ENCODE results near the gene PLA2G5.

PLA2G5 gene

GRCh38 chr1:20102875-20103274, 32.9 kb downstream of the PLA2G5 start:
- no peaks in the 10 kb centered on the region for H4K20me1 ChIP-seq (ENCODE audit: control insufficient read depth, insufficient read depth, low read depth, low read length)
- no peaks in the 10 kb centered on the region for H3K79me2 ChIP-seq (ENCODE audit: control insufficient read depth, low read length)
- no peaks in the 10 kb centered on the region for H3K4me1 ChIP-seq (ENCODE audit: control insufficient read depth, low read length)
- no peaks in the 10 kb centered on the region for H3K36me3 ChIP-seq (ENCODE audit: control insufficient read depth, low read length)
- no peak for TF ChIP-seq CTCF (IDR thresholded peaks at IDR 0.05; ENCODE audit: low read depth, low read length, poor library complexity, severe bottlenecking)
- TF ChIP-seq EZH2phosphoT487 (IDR thresholded peaks at IDR 0.05; ENCODE audit: borderline replicate concordance, low read length), result no peak
- H3K9me3 ChIP-seq (ENCODE audit: control insufficient read depth, insufficient read depth, low read length), result no peaks in the 10 kb centered on the region
- no peaks in the 10 kb centered on the region for H3K27me3 ChIP-seq (ENCODE audit: control insufficient read depth, low read length)
- no peaks in the 10 kb centered on the region for H3F3A ChIP-seq (ENCODE audit: control insufficient read depth, insufficient read depth)
- H3K4me3 ChIP-seq (ENCODE audit: low read length), result no peak overlapping the region
- no peak overlapping the region for H3K4me2 ChIP-seq (ENCODE audit: low read length)
- no peaks in the 10 kb centered on the region for H3K9me2 ChIP-seq (replicated peaks; ENCODE audit: control insufficient read depth, low read length)
- no peak overlapping the region for H3K27ac ChIP-seq (ENCODE audit: low read depth, low read length)

GRCh38 chr1:20105856-20106255, 35.9 kb downstream of the PLA2G5 start:
- Histone ChIP-seq H3K27me3 (ENCODE audit: control insufficient read depth, low read length) (no peaks in the 10 kb centered on the region), H3K4me1 (ENCODE audit: control insufficient read depth, low read length) (no peaks in the 10 kb centered on the region), H3K36me3 (ENCODE audit: control insufficient read depth, low read length) (no peaks in the 10 kb centered on the region), H3K4me2 (ENCODE audit: low read length) (no peak overlapping the region), H3F3A (ENCODE audit: control insufficient read depth, insufficient read depth) (no peaks in the 10 kb centered on the region), H3K79me2 (ENCODE audit: control insufficient read depth, low read length) (no peaks in the 10 kb centered on the region), H3K9me3 (ENCODE audit: control insufficient read depth, insufficient read depth, low read length) (no peaks in the 10 kb centered on the region), H3K4me3 (ENCODE audit: low read length) (no peak overlapping the region), H4K20me1 (ENCODE audit: control insufficient read depth, insufficient read depth, low read depth, low read length) (no peaks in the 10 kb centered on the region), H3K27ac (ENCODE audit: low read depth, low read length) (no peak overlapping the region), H3K9me2 (replicated peaks; ENCODE audit: control insufficient read depth, low read length) (no peaks in the 10 kb centered on the region)
- no peak for TF ChIP-seq EZH2phosphoT487 (IDR thresholded peaks at IDR 0.05; ENCODE audit: borderline replicate concordance, low read length)

GRCh38 chr1:20107351-20107750, 37.4 kb downstream of the PLA2G5 start:
- no peaks in the 10 kb centered on the region for H3K9me2 ChIP-seq (replicated peaks; ENCODE audit: control insufficient read depth, low read length)
- no peaks in the 10 kb centered on the region for H3K4me1 ChIP-seq (ENCODE audit: control insufficient read depth, low read length)
- H4K20me1 ChIP-seq (ENCODE audit: control insufficient read depth, insufficient read depth, low read depth, low read length), result no peaks in the 10 kb centered on the region
- no peak overlapping the region for H3K4me3 ChIP-seq (ENCODE audit: low read length)
- no peaks in the 10 kb centered on the region for H3K9me3 ChIP-seq (ENCODE audit: control insufficient read depth, insufficient read depth, low read length)
- H3K4me2 ChIP-seq (ENCODE audit: low read length), result no peak overlapping the region
- H3K27ac ChIP-seq (ENCODE audit: low read depth, low read length), result no peak overlapping the region
- H3K79me2 ChIP-seq (ENCODE audit: control insufficient read depth, low read length), result no peaks in the 10 kb centered on the region
- no peaks in the 10 kb centered on the region for H3F3A ChIP-seq (ENCODE audit: control insufficient read depth, insufficient read depth)
- TF ChIP-seq EZH2phosphoT487 (IDR thresholded peaks at IDR 0.05; ENCODE audit: borderline replicate concordance, low read length), result no peak
- no peak for TF ChIP-seq CTCF (IDR thresholded peaks at IDR 0.05; ENCODE audit: low read depth, low read length, poor library complexity, severe bottlenecking)
- no peaks in the 10 kb centered on the region for H3K27me3 ChIP-seq (ENCODE audit: control insufficient read depth, low read length)
- H3K36me3 ChIP-seq (ENCODE audit: control insufficient read depth, low read length), result no peaks in the 10 kb centered on the region

- no peaks in the 10 kb centered on the region for H3F3A ChIP-seq (ENCODE audit: control insufficient read depth, insufficient read depth)
Measured at GRCh38 chr1:20107796-20108195, 37.8 kb downstream of the PLA2G5 start.

More at GRCh38 chr1:20107796-20108195, 37.8 kb downstream of the PLA2G5 start:
- Histone ChIP-seq H3K4me3 (ENCODE audit: low read length) (no peak overlapping the region), H3K27me3 (ENCODE audit: control insufficient read depth, low read length) (no peaks in the 10 kb centered on the region), H3K4me2 (ENCODE audit: low read length) (no peak overlapping the region), H3K36me3 (ENCODE audit: control insufficient read depth, low read length) (no peaks in the 10 kb centered on the region), H3K4me1 (ENCODE audit: control insufficient read depth, low read length) (no peaks in the 10 kb centered on the region), H3K79me2 (ENCODE audit: control insufficient read depth, low read length) (no peaks in the 10 kb centered on the region), H3K27ac (ENCODE audit: low read depth, low read length) (no peak overlapping the region), H4K20me1 (ENCODE audit: control insufficient read depth, insufficient read depth, low read depth, low read length) (no peaks in the 10 kb centered on the region), H3K9me3 (ENCODE audit: control insufficient read depth, insufficient read depth, low read length) (no peaks in the 10 kb centered on the region), H3K9me2 (replicated peaks; ENCODE audit: control insufficient read depth, low read length) (no peaks in the 10 kb centered on the region)
- TF ChIP-seq EZH2phosphoT487 (IDR thresholded peaks at IDR 0.05; ENCODE audit: borderline replicate concordance, low read length) (no peak), CTCF (IDR thresholded peaks at IDR 0.05; ENCODE audit: low read depth, low read length, poor library complexity, severe bottlenecking) (no peak)
